NCI-H1436 treated with DMSO at 0.1 percent for 48 hours (cell line): ENCODE data around the gene TP53RK.

Source experiments
- DNase-seq: peaks from one replicate; lab custom pipeline; 2025; lab: John Stamatoyannopoulos, UW

Gene TP53RK

DNA sequence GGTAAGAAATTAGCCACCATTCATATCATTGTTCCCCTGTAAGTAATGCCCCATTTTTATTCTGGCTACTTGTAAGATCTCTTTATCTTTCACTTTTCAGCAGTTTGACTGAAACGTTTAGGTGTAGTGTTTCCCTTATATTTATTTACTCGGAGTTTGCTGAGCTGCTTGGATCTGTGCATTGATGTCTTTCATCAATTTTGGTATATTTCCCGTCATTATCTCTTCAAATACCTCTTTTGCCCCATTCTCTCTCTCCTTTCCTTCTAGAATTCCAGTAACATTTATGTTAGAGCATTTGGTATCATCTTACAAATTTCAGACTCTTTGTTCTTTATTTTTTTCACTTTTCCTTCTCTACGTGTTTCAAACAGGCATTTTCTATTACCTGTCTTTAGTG is 28.8 kb downstream of the TP53RK start:
- no peak for DNase-seq

DNA sequence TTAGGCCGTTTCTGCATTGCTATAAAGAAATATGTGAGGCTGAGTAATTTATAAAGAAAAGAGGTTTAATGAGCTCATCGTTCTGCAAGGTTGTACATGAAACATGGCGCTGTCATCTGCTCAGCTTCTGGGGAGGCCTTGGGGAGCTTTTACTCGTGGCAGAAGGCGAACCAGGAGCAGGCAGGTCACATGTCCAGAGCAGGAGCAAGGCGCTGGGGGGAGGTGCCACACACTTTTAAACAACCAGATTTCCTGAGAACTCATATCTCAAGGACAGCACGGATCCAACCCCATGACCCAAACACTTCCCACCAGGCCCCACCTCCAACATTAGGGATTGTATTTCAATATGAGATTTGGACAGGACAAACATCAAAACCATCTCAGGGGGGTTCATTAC is 31.6 kb downstream of the TP53RK start:
- DNase-seq: no peak

DNA sequence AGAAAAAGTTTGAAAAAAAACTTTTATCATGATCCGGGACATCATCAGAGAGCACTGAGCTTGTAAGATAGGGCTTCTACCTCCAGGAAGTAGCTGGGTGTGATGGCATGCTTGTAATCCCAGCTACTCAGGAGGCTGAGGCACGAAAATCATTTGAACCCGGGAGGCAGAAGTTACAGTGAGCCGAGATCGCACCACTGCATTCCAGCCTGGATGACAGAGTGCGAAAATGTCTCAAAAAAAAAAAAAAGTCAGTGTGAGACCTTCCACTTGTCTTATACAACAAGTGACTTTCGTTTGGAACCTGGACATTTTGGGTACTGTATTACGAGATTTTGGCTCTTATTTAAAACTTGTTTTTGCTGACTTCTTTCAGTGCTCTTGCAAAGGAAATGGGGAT is 32.1 kb downstream of the TP53RK start:
- no peak for DNase-seq

DNA sequence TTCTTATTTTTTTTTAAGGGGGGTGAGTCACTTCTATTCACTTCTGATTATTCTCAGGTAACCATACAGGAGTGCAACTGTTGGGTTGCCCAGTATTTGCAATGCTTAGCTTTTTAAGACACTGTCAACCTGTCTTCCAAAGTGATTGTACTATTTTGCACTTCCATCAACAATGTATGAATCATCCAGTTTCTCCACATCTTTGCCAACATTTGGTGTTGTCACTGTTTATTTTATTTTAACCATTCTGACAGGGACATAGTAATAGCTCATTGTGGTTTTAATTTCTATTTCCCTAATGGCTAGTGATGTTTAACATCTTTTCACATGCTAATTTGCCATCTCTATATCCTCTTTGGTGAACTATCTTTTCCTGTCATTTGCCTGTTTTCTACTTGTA is 36.5 kb downstream of the TP53RK start:
- no peak for DNase-seq

DNA sequence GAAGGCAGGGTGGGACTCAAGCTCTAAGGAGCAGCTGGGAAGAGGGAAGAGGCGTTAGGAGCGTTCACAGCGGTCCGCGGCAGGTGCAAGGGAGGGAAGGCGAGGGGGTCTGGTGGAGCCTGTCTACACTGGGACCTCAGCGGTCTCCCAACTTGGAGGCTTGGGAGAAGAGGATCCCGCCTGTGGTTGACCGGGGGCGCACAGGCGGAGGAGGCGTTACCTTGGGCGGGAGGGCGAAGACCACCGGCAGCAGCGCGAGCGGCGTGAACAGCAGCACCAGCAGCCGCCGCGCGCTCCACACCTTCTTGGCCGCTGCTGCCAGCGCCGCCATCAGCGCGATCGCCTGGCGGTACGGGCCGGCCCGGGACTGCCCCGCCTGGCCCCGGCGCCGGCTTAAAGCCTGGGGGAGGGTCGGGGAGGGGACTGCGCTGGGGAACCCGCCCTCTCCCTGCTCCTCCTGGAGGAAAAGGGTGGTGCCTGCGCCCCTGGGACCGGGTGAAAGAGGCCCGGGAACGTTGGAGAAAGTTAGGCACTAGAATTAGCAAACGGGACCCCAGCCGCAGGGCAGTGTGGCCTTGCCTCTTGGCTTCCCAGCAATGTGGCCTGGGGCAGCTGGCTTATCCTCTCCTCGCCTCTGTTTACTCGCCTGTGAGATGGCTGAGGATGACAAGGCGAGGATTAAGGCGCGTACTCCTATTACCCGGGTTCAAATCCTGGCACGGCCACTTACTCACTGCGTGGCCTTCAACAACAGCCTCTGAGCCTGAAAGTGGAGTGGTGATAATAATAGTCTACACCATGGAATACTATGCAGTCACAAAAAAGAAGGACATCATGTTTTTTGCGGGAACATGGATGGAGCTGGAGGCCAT is 37.9 kb downstream of the TP53RK start, which contains the start of gene SLC13A3:
TSS of gene SLC13A3 (minus strand) at position 369 of the 872 bp plus-strand sequence. CDS start at position 331, 38 bp downstream.
- DNase-seq: no peak

DNA sequence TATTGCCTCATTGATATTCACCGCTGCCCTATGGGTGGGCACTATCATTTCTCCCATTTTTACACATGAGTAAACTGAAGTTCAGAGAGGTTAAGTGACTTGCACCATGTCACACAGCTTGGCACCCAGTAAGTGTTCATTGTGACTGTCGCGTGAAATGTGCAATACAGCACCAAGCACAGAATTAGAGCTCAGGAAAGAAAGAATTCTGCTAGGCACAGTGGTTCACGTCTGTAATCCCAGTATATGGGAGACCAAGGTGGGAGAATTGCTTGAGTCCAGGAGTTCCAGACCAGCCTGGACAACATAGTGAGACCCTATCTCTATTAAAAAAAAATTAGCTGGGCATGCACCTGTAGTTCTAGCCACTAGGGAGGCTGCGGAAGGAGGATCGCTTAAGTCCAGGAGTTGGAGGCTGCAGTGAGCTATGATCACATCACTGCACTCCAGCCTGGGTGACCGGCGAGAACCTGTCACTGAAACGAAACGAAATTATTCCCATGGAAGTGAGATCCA is 38.6 kb downstream of the TP53RK start:
- DNase-seq: no peak

DNA sequence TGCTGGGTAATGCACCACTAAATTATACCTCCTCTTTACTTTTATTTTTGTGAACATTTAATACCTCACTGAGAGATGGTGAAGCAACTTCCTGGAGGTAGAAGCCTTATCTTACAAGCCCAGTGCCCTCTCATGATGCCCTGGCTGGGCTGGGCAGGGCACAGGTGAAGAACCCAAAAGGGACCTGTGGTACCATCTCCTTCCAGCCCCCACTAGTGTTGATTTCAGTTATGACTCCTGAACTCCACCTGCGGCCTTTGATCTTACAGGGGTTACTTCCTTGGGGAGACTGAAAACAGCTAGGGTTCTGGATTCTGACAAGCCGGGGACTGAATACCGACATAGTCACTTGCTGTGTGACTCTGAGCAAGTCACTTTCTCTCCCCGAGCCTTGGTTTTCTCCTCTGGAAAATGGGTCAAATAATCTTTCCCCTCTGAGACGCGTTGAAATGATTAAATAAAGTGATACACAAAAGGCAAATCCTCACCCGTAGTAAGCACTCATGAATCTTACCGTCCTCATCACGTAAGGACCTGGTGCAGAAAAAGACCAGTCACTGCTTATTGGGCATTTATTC is 39.2 kb downstream of the TP53RK start:
- no peak for DNase-seq

DNA sequence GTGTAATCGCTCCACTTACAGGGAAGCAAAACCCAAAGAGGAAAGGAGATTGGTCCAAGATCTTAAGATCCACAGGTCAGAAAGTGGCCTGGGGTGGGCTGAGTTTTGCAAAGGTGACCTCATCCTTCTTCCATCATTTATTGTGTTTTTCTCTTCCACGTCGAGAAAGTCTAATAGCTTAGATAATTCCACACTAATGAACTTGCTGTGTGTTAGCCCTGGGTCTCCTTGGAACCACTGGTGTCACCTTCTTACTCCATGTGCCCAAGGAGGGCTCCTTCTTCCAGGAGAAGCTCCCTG is 39.6 kb downstream of the TP53RK start:
- DNase-seq: no peak

DNA sequence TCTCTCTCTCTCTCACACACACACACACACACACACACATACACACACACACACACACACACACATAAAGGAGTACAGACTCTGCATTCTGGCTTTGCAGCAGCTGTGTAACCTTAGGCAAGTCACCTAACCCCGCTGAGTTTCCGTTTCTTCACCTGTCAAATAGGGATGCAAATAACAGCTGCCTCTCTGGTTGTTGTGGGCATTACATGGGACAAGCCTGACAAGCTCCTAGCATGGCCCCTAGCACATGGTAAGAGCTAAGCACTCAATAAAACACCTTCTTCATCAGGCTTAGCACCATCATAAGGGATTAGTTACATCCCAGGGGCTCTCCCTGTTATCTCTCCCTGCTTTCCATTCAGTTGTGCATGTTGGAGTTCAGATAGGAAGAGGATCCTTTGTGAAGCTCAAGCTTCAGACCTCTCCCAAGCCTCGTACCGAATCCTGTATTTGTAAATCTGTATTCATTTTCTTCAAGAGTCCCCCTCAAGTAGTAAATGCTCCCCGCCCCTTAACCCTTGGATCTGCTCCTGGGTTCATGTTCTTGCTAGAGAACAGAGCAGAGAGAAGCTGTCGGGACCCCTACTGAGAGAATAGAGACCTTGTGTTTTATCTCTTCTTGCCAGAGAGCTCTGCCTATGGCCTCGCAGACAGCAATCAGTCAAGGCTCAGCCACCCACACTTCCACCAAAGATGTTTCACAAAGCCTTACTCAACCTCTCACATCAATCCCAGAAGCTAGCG is 40.2 kb downstream of the TP53RK start:
- DNase-seq: no peak

DNA sequence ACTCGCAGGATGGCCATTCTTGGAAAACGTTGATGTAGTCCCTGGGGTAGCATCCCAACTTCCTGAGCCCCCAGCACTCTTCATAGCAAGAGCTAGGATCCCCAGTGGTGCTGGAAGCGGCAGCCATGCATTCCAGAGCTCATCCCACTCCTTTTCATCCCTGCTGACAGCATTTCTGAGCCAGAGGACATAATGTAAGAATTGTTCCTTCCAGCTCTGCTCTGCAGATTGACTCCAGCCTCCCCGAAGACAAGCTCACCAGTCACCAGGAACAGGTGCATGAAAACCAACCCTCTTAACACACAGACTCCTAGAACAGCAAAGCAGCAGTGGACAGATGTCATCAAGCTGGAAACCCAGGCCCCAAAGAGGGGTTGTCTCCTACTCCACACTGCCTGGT is 41.8 kb downstream of the TP53RK start:
- DNase-seq: no peak

DNA sequence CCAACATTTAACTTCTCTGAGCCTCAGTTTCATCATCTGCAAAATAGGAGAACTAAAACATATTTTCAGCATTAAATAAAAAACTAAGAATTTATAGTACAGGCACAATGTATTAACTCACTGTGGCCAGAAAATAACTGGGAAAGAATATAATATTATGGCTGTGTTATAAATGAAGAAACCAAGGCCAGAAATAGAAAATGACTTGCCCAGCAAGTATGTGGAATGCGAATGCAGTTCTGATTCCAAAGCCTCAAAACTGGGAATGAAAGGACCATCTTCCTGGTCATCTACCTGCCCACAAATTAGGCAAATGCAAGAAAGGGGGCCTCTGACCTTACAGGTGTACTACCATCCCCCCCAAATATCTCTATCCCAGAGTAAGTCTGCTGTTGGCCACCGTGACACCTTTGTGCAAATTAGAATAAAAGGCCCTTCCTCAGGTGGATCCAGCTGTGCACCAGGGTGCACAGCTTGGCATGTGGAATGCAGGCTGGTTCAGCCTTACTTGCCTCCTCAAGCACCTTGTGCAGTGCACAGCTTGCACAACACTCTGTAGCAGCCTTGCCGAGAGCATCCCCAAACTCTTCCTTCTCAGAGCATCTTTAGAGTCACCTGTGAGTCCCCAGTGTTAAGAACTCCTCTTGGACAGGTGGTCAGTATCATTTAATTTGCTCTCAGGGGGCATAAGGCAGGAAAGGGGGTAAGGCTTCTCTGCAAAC is 42.4 kb downstream of the TP53RK start:
- DNase-seq: no peak

DNA sequence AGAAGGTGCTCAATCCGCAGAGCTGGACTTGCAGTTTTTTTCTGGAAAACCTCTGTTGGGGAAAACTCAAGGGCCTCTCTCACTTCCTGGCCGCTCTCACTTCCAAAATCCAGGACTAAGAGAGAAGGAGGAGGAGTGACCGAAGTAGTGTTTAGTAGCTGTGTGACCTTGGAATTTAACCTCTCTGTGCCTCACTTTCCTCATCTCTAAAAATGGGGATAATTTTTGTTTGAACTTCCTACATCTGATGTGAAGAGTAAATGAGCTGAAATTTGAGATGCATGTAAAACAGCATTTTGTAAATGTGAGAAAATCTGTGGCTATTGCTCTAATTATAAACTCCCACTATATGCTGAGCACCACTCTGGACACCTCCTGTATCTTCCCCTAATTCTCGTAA is 43.1 kb downstream of the TP53RK start:
- no peak for DNase-seq

DNA sequence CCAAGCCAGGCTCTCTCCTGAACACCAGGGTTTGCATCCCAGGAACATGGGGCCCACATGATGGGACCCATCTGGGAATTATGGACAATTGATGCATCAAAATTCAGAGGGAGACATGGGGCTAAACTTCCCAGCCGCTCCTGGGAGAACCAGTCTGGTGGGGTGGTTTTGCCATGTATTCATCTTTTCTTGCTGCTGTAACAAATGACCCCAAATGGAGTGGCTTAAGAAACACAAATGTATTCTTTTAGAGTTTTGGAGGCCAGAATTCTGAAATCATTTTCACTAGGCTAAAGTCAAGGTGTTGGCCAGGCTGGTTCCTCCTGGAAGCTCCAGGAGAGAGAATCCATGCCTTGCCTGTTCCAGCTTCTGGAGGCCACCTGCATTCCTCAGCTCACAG is 44.5 kb downstream of the TP53RK start:
- DNase-seq: no peak

DNA sequence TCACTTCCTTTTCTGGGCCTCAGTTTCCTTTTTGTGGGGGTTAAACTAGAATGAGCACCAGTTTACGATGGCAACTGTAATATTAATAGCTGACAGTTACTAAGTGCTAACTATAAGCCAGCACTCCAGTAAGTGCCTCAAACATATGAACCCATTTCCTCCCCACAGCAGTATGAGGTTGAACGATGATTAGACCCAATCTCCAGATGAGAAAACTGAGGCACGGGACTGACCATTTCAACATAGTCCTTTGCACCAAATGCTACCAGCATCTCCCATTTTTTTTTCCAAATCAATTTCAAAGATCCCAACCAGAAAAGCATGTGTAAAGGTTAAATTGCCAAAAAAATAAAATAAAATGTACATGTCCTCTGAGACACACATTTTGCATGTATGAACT is 45.1 kb downstream of the TP53RK start:
- no peak for DNase-seq

DNA sequence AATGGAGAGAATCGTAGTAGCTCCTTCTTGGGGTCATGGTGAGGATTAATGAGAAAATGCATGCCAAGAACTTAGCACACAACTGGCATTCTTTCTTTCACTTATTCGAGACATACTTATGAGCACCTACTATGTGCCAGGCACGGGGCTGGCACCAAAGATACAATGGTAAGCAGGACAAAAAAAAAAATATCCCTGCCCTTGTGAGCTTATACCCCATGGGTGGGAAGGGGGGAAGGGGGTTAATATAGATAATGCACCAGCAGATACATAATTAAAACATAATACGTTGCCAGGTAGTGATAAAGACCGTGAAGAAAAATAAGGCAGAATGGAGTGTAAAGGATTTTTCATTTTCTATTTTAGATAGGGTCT is 46.3 kb downstream of the TP53RK start:
- DNase-seq: no peak

DNA sequence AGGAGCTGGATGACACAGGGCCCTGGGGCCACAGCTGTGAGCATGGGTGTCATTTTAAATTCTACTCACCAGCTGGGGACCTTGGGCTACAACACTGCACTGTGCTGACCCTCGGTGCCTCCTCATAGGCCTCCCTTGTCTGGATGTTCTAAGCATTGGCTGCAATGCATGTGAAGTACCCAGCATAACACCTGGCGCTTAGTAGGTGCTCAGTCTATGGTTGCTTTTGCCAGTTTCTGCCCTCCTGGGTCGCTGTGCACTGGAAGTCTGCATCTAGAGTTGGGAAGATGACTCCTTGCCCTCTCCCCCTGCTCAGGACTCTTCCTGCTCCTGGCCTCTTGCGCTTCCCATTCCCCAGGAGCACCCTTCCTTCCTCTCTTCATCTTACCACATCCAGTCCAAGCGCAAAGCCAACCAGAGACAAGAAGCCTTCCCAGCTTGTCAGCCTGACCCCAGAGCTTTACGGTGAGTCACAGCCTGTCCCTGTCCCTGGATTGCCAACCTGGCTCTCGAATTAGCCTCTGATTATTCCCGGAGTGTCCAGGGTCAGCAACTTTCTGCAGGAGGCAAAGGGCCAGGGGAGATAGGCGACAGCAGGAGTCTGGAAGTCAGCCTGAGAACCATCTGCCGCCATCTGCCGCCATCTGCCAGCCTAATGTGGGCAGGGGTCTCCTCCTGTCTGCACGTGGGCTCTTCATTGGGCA is 46.8 kb downstream of the TP53RK start:
- no peak for DNase-seq

DNA sequence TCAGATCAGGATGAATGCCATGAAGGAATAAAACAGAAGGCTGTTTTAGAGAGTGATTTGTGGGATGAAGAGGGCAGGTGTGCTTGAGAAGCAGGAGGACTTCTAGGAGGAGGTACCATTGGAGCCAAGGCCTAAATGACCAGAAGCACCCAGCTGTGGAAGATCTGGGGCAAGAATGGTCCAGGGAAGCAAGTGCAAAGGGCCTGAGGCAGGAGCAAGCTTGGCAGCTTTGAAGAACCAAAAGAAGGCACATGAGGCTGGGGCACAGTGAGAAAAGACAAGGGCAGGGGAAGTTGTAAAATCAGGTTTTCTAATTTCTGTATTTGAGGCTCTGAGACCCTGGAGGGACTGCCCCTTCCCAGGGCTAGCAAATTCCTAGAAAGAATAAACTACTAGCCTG is 47.8 kb downstream of the TP53RK start:
- DNase-seq: no peak

DNA sequence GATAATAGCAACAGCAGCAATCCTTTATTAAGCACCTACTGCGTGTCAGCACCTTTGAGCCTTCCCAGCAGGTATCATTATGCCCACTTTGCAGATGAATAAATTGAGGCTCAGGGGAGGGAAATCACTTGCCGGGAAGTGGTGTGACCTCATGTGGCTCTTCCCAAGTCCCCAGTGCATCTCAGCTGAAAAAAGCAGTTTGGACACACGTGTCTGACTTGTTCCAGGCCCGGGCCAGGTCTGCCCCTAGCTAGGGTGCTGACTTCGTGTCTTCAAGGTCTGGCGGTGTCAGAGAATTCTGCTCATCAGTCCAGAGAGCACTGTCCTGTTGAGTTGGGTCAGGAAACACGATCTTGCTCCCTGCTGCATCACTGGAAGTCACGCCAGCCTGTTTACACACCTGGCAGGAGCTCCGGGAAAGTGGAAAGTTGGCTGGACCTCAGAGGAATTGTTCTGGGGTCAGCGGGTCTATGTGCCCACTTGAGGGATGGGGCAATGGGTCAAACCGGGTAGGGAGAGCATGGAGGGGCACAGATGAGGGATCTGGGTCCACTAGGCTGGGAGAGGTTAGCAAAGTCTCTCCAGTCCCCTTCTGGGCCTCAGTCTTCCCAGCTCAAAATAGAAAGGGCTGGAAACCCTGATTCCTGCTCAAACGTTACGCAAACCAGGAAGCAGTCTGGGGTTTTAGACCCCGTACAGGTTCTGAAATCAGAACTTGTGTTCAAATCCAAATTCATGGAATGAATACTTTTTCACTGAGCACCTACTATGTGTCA is 48.5 kb downstream of the TP53RK start:
- no peak for DNase-seq

DNA sequence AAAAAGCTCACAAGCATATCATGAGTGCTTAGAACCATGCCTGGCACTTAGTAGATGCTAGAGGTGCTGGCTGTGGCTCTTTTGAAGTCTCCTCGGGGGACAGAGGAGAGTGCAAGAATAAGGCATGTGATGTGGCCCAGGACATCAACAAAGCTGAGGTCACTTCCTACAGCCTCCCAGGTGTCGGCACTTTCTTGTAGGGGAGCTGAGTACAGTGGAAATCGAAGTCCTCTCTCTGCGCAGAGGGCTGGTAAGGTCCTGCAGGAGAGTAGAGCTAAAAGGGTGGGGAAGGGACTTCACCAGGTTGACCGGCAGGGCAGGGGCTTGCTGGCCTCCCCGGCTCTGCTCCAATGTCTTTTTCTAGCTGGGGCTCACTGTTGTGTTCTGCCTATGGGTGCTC is 49.2 kb downstream of the TP53RK start:
- no peak for DNase-seq

DNA sequence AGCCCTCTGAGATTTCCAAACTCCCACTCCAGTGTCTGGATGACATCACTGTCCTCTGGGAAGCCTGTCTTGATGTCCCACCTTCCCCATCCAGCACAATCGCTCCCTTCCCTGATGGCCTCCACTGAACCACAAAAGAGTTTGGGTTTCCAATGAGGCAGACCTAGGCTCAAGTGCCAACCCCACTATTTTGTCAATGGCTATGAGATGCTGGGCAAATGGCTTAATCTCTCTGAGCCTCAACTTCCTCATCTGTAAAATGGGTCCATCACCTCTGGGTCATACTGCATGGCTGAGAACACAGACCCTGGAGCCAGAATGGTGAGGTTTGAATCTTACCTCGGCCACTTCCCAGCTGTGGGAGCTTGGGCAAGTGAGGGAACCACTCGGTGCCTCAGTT is 49.7 kb downstream of the TP53RK start:
- no peak for DNase-seq

DNA sequence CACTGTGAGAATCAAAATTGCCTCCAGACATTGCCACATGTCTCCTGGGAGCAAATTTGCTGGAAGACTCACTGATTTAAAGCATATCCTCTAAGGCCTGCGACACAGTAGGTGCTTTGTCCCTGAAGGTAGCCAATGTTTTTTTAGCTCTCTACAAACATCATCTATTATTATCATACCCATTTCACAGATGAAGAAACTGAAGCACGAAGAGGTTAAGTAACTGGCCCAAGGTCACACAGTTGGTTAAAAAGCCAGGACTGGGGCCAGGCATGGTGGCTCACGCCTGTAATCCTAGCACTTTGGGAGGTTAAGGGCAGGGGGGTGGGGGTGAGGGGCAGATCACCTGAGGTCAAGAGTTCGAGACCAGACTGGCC is 50.4 kb downstream of the TP53RK start:
- no peak for DNase-seq
